Measurements from ENCODE around the gene TSPAN31.

DNA sequence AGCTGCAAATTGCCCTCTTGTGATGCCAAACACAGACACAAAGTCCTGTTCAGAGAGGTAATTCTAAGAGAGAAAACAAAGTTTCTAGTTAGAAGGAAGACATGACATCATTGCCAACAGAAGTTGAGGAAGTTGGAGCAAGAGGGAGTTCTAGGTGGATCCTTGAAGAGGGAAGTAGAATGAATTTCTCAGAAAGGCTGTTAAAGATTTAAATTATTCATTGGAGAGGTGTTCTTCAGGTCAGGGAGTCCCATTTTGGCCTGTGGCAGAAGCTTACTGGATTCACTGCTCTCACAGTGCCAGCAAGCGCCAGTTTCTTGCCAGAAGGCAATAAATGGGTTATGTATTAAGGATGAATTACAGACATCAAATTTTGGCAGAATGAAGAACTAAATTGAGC, 53.1 kb downstream of the TSPAN31 start:
- no peak for TF ChIP-seq REST (IDR thresholded peaks at IDR 0.05; ENCODE audit: insufficient read depth in 1 of 2, low read depth in 2 of 2, low read length in 2 of 2)
- TF ChIP-seq POLR2AphosphoS5 (IDR thresholded peaks at IDR 0.05; ENCODE audit: low read depth, low read length): no peak
- no peak for TF ChIP-seq TAF1 (IDR thresholded peaks at IDR 0.05; ENCODE audit: borderline replicate concordance, insufficient read depth, low read length)
